ENCODE data around the gene DMXL2.

Gene DMXL2

DNA sequence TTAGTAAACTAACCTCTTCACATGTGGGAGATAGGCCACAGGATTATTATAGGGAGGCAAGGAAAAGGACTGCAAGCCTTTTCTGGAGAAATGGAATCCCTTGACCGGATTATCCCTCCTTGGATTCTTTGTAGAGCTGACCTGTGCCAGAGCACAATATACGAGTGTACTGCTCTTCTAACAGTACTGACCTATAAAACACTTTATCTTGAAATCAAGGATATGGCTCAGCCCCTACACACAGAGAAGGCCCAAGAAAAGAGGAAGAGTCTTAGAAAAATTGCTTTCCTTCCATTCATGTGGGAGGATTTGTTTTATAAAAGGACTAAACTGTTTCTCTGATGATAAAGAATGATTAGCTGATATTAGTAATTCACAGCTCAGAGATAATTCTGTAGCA lies 42.2 kb downstream of the DMXL2 start:
- Mint-ChIP-seq H3K27ac (no peak overlapping the region), H3K9me3 (peaks cover 22% of the 10 kb centered on the region), H3K27me3 (ENCODE audit: low read depth, poor library complexity) (no peaks in the 10 kb centered on the region), H3K36me3 (ENCODE audit: low read depth) (peaks cover 11% of the 10 kb centered on the region), H3K4me1 (peaks cover 12% of the 10 kb centered on the region), H3K4me3 (no peak overlapping the region)
- DNase-seq = no peak
- TF ChIP-seq CTCF (IDR thresholded peaks at IDR 0.05) = no peak

DNA sequence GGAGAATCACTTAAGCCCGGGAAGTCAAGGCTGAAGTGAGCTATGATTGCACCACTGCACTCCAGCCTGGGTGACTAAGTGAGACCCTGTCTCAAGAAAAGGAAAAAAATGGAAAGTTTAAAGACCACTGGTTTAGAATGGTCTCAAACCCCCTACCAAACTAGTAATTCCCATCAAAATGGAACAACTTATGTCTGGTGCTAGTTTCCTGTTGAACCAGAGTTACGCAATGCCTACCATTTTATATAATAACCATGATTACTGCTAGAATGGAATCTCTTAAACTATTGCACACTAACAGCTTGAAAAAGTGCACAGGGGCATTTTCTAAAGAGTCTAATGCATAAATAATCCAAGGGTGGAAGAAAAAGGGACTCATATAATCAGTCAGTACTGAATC lies 43.6 kb downstream of the DMXL2 start:
- H3K9me3 Mint-ChIP-seq = peaks cover 23% of the 10 kb centered on the region
- no peak for TF ChIP-seq CTCF (IDR thresholded peaks at IDR 0.05)
- H3K36me3 Mint-ChIP-seq (ENCODE audit: low read depth) = peaks cover 18% of the 10 kb centered on the region
- H3K4me1 Mint-ChIP-seq = peaks cover 12% of the 10 kb centered on the region
- H3K27ac Mint-ChIP-seq = no peak overlapping the region
- no peak overlapping the region for H3K4me3 Mint-ChIP-seq
- no peaks in the 10 kb centered on the region for H3K27me3 Mint-ChIP-seq (ENCODE audit: low read depth, poor library complexity)
- no peak for DNase-seq

DNA sequence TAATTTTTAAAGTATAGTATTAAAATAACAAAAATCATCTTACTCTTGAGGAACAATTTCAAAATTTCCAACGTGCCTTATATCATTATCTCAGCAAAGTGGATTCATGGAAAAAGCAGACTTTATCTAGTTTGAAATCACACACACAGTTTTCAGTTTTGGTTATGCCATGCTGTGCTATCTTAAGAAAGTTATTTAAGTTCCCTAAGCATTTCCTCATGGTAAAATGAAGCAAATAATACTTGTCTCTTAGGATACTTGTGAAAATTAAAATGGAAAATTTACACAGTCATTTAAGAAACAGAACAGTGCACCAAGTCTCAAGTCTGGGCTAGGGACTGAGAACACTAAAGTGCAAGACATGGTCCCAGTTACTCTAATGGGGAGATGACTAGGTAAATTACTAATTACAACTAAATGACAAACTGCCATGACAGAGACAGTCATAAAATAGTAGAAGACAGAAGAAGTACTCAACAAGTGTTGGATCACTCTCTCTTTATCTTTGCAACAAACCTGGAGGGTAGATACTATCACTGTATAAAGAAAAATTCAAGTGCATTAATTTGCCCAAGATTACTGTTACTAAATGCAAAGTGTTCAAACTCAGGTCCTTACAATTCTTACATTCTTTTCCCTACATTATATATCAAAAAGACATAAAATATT lies 44.8 kb downstream of the DMXL2 start:
- peaks cover 30% of the 10 kb centered on the region for H3K36me3 Mint-ChIP-seq (ENCODE audit: low read depth)
- peaks cover 12% of the 10 kb centered on the region for H3K4me1 Mint-ChIP-seq
- H3K4me3 Mint-ChIP-seq = no peak overlapping the region
- H3K27me3 Mint-ChIP-seq (ENCODE audit: low read depth, poor library complexity) = no peaks in the 10 kb centered on the region
- H3K9me3 Mint-ChIP-seq = peaks cover 29% of the 10 kb centered on the region
- TF ChIP-seq CTCF (IDR thresholded peaks at IDR 0.05) = no peak
- DNase-seq = no peak
- no peak overlapping the region for H3K27ac Mint-ChIP-seq

GRCh38 chr15:51576911-51577500 lies 45.6 kb downstream of the DMXL2 start:
- TF ChIP-seq CTCF (IDR thresholded peaks at IDR 0.05) = no peak
- Mint-ChIP-seq H3K4me3 (no peak overlapping the region), H3K36me3 (ENCODE audit: low read depth) (peaks cover 29% of the 10 kb centered on the region), H3K9me3 (peaks cover 26% of the 10 kb centered on the region), H3K27me3 (ENCODE audit: low read depth, poor library complexity) (no peaks in the 10 kb centered on the region), H3K27ac (peak overlapping the region; percentile 18), H3K4me1 (peaks cover 12% of the 10 kb centered on the region)
- no peak for DNase-seq

- Mint-ChIP-seq H3K36me3 (ENCODE audit: low read depth) (peaks cover 34% of the 10 kb centered on the region), H3K9me3 (peaks cover 29% of the 10 kb centered on the region), H3K27ac (peak overlapping the region; percentile 63), H3K4me1 (peaks cover 12% of the 10 kb centered on the region), H3K27me3 (ENCODE audit: low read depth, poor library complexity) (peaks cover 5% of the 10 kb centered on the region), H3K4me3 (no peak overlapping the region)
- no peak for DNase-seq
- TF ChIP-seq CTCF (IDR thresholded peaks at IDR 0.05) = no peak
Measured at GRCh38 chr15:51576286-51576850, 46.2 kb downstream of the DMXL2 start.

All from nephron progenitor cell (in vitro differentiated cells).